NOMO-1 (cell line): ENCODE results near the gene MIDN.

Experiments used
- DNase-seq, 2 experiments: peaks; one replicate each; lab custom pipeline; 2025; ENCODE audit not compliant: unreplicated experiment in 2 of 2; lab: John Stamatoyannopoulos, UW

MIDN gene

GRCh38 chr19:1278713-1279660 lies 30.6 kb downstream of the MIDN start:
- DNase-seq, result no peak

- peak; percentile 69 to 70 for DNase-seq
Observed at GRCh38 chr19:1279782-1280341, 31.5 kb downstream of the MIDN start.

DNA sequence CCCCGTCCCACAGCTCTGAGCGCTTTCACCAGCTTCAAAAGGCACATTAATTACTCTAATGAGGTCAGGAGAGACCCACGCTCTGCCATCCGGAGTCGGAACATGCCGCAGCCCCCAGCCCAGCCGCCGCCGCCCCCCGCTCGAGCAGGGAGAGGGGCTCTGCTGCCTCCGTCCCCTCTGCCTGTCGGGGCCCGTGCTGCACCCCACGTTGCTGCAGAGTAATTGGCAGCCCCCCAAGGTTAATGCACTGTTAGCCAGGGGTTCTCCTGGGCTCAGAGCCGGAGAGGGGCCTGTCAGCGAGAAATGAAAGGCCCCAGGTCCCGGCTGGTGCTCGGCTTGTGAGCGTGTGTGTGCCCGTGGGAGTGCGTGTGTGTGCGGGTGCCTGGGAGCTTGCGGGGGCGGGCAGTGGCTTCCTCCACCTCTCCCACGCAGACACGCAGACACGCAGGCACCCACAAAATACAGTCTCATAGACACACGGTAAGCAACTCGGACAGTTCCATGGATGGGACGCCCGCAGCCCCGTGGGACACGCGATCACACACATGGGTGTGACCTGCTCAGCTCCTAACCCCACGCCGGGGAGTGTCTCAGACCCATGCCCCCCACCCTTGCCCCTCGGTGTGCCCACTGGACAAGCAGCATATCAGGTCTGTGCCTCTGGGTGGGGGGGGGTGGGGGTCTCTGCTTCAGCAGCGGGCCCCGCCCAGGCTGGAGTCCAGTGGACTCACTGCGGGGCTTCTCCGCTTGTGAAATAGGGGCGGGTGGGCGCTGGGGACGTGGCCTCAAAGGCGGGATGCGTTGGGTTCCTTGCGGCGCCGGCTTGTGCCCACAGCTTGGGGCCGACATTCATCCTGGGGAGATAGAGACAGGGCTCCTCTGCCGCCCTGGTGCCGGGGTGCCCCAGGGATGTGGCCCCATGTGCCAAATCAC lies 32.5 kb downstream of the MIDN start:
- DNase-seq, result no peak

DNA sequence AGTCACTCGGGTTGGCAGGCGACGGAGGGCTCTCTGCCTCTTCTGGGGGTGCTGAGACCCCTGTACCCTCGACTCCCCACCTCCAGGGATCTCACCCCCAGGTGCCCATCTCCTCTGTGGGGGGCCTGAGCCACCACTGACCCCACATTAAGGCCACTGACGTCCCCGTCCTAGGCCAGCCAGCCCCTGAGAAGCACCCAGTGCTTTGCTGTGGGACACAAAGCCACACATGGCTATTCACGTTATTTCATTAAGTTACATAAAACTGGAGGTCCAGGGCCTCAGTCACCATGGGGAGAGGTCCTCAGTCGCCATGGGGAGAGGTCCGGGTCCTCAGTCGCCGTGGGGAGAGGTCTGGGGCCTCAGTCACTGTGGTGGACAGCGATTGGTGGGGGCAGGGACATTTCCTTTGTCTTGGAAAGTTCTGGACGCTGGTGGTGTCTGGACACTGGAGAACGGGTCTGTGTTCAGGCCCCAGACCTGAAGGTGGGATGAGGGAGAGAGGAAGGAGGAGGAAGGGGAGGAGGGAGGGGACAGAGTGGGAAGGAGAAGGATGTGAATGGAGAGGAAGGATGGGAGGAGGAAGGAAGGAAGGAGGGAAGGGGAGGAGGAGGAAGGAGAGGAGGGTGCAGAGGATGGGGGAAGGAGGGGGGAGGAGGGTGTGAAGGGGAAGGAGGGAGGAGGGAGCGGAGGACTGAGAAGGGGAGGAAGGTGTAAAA lies 33.3 kb downstream of the MIDN start:
- no peak for DNase-seq

GRCh38 chr19:1282588-1283206 lies 34.3 kb downstream of the MIDN start:
- no peak for DNase-seq

- DNase-seq, result no peak
Observed at GRCh38 chr19:1283207-1283916, 35.0 kb downstream of the MIDN start.

- no peak for DNase-seq
Observed at GRCh38 chr19:1283917-1284292, 35.5 kb downstream of the MIDN start.

DNA sequence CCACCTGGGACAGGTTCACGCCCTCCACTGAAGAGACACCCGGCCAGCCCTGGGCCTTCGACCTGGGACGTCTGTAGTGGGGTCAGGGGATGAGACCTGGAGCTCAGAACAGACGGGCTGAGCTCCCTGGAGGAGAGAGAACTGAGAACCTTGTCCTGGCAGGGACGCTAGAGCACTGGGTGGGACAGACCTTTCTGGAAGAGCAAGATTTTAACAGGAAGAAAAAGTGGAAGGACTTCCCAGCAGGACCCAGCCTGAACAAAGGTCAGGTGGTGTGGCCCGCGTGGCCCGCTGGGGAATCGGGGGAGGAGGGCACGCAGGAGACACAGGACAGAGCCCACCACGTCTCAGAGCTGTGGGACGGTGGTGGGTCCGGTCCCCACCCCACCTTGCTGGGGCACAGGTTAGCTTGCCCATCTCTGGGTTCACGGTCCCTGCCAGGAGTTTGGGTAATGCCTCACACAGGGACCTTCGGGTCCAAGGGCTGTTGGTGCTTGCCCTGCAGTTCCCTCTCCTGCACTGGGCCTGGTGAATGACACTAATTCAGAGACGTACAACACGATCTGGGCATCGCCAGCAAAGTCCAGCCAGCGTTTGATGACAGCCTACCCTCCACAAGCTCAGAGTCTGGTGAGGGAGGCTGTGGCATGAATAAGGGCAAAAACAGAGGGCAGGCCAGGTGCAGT lies 36.1 kb downstream of the MIDN start:
- no peak for DNase-seq

DNA sequence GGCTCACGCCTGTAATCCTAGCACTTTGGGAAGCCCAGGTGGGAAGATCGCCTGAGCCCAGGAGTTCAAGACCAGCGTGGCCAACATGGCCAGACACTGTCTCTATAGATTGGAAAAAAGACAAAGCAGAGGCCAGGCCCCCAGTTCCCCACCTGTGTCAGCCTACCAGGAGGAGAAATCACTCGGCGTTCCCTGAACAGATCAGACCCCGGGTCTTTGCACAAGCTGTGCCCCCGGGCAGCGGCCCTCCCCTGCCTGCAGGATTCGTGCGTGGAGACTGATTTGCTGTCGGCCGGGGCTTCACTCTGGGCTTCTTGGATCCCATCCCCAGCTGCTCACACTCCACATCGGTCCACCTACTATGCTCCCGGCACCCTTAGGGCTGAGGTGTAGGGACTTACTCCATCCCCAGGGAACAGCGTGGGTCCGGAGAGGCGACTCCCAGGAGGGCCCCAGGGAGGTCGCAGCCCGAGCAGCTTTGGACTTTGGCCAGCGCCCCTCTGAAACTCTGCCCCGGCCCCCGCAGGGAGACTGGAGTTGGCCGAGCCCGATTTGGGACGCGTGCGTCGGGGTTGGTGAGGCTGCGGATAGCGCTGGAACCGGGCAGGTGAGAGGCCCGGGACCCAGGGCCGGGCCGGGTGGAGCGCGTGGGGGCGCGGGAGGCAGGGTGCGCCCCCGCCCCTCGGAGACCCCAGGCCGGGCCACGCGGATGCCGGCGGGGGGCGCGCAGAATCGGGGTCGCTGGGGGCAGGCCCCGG lies 36.8 kb downstream of the MIDN start:
- DNase-seq, result no peak

DNA sequence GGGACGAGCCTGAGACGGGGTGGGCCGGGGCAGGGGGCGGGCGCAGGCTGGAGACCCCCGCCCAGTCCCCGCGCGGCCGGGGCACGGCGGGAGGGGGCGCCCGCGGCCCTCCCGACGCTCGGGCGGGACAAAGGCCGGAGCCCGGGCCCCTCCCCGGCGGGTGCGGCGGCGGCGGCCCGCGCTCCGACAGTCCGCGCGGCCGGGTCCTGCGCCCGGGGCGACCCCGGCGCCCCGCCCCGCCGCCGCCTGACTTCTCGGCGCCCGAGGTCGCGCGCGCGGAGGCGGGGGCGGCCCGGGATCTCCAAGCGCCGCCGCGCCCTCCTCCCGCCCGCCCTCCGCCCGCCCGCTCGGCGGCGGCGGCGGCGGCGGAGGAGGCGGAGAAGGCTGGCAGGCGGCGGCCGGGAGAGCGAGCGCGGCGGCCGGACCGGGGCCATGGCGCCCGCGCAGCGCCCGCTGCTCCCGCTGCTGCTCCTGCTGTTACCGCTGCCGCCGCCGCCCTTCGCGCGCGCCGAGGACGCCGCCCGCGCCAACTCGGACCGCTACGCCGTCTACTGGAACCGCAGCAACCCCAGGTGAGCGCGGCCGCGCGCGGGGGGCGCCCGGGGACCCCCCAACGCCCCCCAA lies 37.5 kb downstream of the MIDN start, which contains the start of gene EFNA2:
TSS of gene EFNA2 (plus strand) at position 137 of the 624 bp plus-strand sequence. CDS start at position 433, 296 bp downstream.
- no peak for DNase-seq

- DNase-seq, result no peak
Observed at GRCh38 chr19:1286487-1287353, 38.3 kb downstream of the MIDN start.

DNA sequence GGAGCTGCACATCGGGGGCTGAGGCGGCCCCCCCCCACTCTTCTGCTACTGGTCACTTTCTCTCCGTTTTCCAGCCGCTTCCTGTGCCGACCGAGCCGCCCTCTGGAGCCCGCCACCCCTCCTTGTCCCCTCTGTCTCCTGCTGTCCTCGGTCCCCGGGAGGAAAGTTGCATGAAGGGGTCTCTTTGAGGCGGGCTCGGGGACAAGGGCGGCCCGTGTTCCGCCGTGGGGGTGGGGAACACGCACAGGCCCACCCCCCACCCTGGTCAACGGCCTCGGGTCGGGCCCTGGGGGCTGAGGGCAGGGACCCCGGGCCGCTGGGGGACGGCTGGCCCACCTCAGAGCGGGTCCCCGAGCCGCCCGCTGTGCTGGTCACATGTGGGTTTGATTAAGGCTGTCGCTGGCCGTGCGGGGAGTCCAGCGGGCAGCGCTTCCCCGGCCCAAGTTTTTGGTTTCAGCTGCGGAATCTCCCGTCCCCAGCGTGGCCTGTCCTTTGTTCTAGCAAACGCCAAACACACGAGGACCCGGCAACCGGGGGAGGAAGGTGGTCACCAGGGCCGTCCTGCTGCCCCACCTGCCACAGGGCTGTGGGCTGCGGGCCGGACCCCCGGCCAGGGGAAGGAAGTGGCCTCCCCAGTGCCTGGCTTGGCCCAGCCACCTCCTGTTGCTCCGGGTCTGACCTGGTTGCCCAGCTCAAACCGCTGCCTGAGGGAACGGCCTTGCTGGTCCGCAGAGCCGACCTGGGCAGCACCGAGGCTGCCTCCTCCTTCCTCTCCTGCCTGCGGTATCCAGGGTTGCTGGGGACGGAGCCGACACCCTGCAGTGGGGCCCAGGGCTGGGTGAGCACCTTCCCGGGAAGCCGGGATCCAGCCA lies 39.2 kb downstream of the MIDN start:
- DNase-seq, result no peak

DNA sequence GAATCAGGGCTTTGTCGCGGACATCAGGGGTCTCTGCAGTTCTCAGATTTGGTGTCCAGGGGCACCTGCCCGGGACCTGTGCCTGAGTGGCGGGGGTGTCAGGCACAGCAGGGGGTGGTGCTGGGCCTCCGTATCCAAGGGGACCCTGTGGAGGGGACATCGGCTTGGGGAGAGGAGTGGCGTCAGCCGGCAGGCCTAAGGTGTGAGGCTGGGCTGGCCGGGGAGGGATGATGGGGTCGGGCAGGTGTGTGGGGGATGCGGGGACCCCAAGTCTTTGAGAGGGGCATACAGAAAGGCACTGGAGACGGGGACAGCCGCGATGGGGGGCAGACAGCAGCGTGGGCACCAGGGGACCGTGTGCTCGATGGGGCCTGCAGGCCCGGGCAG lies 39.8 kb downstream of the MIDN start:
- no peak for DNase-seq

DNA sequence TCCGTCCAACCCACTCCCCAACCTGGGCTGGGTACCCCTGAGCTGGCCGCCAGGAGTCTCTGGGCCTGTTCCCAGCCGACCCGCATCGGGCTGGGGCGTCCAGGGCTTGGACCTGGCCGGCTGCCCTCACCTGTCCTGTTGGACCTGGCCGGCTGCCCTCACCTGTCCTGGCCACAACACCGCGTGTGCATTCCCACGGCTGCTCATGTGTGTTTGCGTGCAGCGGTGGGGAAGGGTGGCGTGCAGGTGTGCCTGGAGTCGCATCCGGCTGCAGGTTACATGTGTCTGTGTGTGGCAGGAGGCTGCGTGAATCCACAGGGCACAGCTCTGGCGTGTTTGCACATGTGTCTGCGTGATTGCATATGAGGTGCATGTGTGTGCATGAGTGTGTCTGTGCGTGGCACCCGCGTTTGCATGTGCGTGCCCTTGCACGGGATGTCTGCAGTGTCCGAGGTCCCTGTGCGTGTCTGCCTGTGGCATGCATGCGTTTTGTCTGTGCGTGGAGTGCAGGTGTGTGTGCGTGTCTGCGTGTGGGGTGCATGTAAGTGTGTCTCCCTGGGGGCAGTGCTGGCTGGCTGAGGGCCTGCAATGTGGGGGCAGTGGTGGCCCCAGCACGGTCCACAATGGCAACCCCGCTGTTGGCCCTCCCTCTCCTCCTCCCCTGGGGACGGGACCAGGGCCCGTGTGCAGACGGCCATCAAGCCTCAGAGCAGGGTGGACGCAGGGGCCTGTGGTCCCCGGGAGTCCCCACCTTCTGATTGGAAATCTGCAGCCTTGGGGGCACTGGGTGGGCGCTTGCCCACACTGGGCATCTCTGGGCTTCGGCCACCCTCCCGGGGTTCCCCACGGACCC lies 40.7 kb downstream of the MIDN start:
- no peak for DNase-seq

DNA sequence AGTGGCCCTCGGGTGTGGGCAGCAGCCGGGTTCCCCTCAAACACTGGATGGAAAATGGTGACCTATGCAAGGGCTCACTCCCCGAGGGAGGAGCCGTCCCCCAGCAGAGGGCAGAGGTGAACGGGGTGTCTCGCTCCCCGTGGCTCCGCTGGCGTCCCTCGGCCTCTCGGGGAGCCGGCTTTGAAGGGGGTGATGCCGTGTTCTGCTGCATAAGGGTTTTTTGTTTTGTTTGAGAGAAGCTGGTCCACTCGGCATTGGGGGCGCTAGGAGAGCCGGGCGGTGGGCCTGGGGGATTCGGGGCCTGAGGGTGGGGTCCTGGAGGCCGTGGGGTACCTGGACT lies 41.3 kb downstream of the MIDN start:
- no peak for DNase-seq
